ENCODE data around the gene BMP7. TPM values are rescaled to one million over a fixed set of nuclear protein-coding genes. Genes with fewer than 3 reads are reported as not detected.

BMP7 gene
- total RNA-seq, 2 experiments from 2014 or later, result 2.2 to 94.2 TPM

DNA sequence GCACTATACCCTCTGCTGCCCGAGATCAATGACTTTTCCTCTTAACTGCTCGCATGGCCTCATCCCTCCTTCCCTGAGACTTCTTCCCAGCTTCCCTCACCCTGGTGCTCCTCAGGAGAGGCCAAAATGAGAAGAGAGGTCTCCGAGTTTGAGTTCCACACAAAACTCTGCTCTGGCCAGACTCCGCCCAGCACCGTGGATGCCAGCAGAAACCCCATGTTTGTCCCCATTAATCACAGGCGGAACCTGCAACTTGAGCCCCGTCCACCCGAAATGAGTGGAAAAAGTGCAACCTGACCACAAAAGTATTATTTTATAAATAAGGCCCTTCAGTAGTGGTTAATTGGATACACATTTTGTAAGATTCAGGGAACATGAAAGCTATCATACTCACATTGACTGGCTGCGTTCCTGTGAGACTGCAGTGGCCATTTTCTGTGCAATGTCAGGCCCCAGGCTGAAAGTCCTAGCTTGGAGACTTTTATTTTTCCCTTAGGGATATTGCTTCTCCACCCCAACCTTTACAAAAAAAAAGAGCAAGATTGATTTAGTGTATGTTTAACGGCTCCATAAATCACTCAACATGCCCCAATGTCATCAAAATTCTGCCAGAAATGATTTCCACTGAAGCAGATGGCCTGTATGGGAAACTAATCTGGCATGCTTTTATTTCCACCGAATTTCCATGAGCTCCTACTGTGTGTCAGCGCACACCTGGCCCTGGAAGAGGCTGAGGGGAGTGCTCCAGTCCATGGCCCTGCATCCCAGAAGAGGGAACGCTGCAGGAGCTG lies 134.6 kb downstream of the BMP7 start:
- no peaks in the 10 kb centered on the region for H3K79me2 ChIP-seq (ENCODE audit: insufficient read depth, low read depth, low read length)
- intact Hi-C loops (cut with micrococcal nuclease; ENCODE audit: unreplicated experiment), result no loop called here
- CTCF ChIA-PET (ENCODE audit: unreplicated experiment), result no interaction called here
- no peak for DNase-seq (ENCODE audit: low spot score)
- H3K9me2 ChIP-seq (ENCODE audit: insufficient read depth, low read length), result no peaks in the 10 kb centered on the region
- no peaks in the 10 kb centered on the region for H4K20me1 ChIP-seq (ENCODE audit: insufficient read depth, low read length)
- no peaks in the 10 kb centered on the region for H3K36me3 ChIP-seq (ENCODE audit: insufficient read depth, low read length)
- no peaks in the 10 kb centered on the region for H3K9me3 ChIP-seq (ENCODE audit: low read length)
- no peak overlapping the region for H3K27ac ChIP-seq (ENCODE audit: low read depth, low read length, poor library complexity, severe bottlenecking)
- H3K4me3 ChIP-seq (ENCODE audit: low read depth, low read length, poor library complexity, severe bottlenecking), result no peak overlapping the region
- no TSS peak for BruUV-seq (replicated peaks)
- no peak overlapping the region for H2AFZ ChIP-seq (ENCODE audit: low read length)
- TF ChIP-seq, protein P1, sequence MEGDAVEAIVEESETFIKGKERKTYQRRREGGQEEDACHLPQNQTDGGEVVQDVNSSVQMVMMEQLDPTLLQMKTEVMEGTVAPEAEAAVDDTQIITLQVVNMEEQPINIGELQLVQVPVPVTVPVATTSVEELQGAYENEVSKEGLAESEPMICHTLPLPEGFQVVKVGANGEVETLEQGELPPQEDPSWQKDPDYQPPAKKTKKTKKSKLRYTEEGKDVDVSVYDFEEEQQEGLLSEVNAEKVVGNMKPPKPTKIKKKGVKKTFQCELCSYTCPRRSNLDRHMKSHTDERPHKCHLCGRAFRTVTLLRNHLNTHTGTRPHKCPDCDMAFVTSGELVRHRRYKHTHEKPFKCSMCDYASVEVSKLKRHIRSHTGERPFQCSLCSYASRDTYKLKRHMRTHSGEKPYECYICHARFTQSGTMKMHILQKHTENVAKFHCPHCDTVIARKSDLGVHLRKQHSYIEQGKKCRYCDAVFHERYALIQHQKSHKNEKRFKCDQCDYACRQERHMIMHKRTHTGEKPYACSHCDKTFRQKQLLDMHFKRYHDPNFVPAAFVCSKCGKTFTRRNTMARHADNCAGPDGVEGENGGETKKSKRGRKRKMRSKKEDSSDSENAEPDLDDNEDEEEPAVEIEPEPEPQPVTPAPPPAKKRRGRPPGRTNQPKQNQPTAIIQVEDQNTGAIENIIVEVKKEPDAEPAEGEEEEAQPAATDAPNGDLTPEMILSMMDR (conservative IDR thresholded peaks at IDR 0.05; ENCODE audit: low read length), result no peak
- no peak for TF ChIP-seq EZH2phosphoT487 (IDR thresholded peaks at IDR 0.05; ENCODE audit: borderline replicate concordance, low read depth, low read length)
- H3K4me1 ChIP-seq (ENCODE audit: insufficient read depth, low read length, poor library complexity, severe bottlenecking), result peaks cover 5% of the 10 kb centered on the region
- POLR2A ChIA-PET, result no interaction called here
- no peak overlapping the region for H3K4me2 ChIP-seq (ENCODE audit: low read length)

DNA sequence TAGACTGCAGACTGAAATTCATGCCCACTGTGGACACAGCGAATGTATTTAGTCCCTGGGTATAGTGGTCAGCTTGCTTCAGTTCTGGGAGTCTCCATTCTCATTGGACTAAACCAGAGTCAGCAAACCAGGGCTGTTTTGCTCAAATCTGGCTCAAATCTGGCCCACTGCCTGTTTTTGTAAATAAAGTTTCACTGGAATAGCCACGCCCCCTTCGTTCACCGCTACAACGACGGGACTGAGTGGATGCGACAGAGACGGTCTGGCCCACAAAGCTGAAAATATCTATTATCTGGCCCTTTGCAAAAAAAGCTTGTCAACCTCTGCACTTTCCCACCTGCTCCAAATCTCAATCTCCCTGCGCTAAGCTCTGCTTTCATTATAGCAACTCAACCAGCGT lies 135.4 kb downstream of the BMP7 start:
- Histone ChIP-seq H3K9me2 (ENCODE audit: insufficient read depth, low read length) (no peaks in the 10 kb centered on the region), H3K4me3 (ENCODE audit: low read depth, low read length, poor library complexity, severe bottlenecking) (no peak overlapping the region), H2AFZ (ENCODE audit: low read length) (no peak overlapping the region), H3K36me3 (ENCODE audit: insufficient read depth, low read length) (no peaks in the 10 kb centered on the region), H3K9me3 (ENCODE audit: low read length) (no peaks in the 10 kb centered on the region), H3K4me1 (ENCODE audit: insufficient read depth, low read length, poor library complexity, severe bottlenecking) (peaks cover 12% of the 10 kb centered on the region), H3K79me2 (ENCODE audit: insufficient read depth, low read depth, low read length) (no peaks in the 10 kb centered on the region), H3K4me2 (ENCODE audit: low read length) (no peak overlapping the region), H4K20me1 (ENCODE audit: insufficient read depth, low read length) (no peaks in the 10 kb centered on the region), H3K27ac (ENCODE audit: low read depth, low read length, poor library complexity, severe bottlenecking) (no peak overlapping the region)
- POLR2A ChIA-PET, result no interaction called here
- TF ChIP-seq, protein P1 (conservative IDR thresholded peaks at IDR 0.05; ENCODE audit: low read length), result no peak
- no peak for TF ChIP-seq EZH2phosphoT487 (IDR thresholded peaks at IDR 0.05; ENCODE audit: borderline replicate concordance, low read depth, low read length)
- intact Hi-C loops (cut with micrococcal nuclease; ENCODE audit: unreplicated experiment), result no loop called here
- CTCF ChIA-PET (ENCODE audit: unreplicated experiment), result no interaction called here
- BruUV-seq (replicated peaks), result no TSS peak
- no peak for DNase-seq (ENCODE audit: low spot score)

- POLR2A ChIA-PET, result no interaction called here
- intact Hi-C loops (cut with micrococcal nuclease; ENCODE audit: unreplicated experiment), result no loop called here
Observed at GRCh38 chr20:57130160-57130772, 136.2 kb downstream of the BMP7 start.

More at GRCh38 chr20:57130160-57130772, 136.2 kb downstream of the BMP7 start:
- Histone ChIP-seq H3K4me3 (ENCODE audit: low read depth, low read length, poor library complexity, severe bottlenecking) (no peak overlapping the region), H3K36me3 (ENCODE audit: insufficient read depth, low read length) (no peaks in the 10 kb centered on the region), H3K27ac (ENCODE audit: low read depth, low read length, poor library complexity, severe bottlenecking) (no peak overlapping the region), H3K4me2 (ENCODE audit: low read length) (no peak overlapping the region), H3K4me1 (ENCODE audit: insufficient read depth, low read length, poor library complexity, severe bottlenecking) (peaks cover 20% of the 10 kb centered on the region), H3K9me3 (ENCODE audit: low read length) (no peaks in the 10 kb centered on the region), H3K9me2 (ENCODE audit: insufficient read depth, low read length) (no peaks in the 10 kb centered on the region), H3K79me2 (ENCODE audit: insufficient read depth, low read depth, low read length) (no peaks in the 10 kb centered on the region), H4K20me1 (ENCODE audit: insufficient read depth, low read length) (no peaks in the 10 kb centered on the region), H2AFZ (ENCODE audit: low read length) (no peak overlapping the region)
- TF ChIP-seq EZH2phosphoT487 (IDR thresholded peaks at IDR 0.05; ENCODE audit: borderline replicate concordance, low read depth, low read length), result no peak
- TF ChIP-seq, protein P1 (conservative IDR thresholded peaks at IDR 0.05; ENCODE audit: low read length), result no peak
- no TSS peak for BruUV-seq (replicated peaks)
- CTCF ChIA-PET (ENCODE audit: unreplicated experiment), result no interaction called here
- no peak for DNase-seq (ENCODE audit: low spot score)

Data from OCI-LY7 (cell line).